ENCODE measurements around the gene CEP78.

DNA sequence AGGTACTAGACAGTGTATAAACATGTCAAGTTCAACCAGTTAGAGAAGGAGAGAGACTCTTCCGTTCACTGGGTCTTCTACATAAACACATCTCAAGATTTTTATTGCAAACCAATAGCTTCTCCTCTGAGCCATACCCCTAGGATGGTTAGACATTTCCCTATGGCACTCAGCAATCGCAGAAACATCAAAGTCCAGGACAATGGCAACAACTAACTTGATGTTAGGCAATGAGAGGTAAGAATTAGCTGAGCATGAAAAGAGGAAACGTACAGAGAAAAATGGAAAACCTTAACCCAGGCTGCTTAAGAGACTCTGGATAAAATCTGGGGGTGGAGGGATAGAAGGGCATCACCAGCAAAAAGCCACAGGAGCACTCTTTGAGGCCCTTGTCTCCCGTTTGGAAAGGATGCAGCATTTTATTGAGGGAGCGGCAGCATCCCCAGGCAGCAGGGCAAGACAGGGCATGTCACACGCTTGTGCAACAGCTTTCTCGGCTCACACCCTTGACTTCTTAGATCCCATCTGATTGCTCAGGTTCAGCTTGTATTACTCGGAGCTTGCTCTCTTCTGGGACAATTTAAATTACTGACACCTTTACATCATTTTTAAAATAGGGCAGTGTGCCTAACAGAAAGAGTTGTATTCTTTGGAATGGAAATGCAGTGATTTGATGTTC lies 52.5 kb downstream of the CEP78 start:
- TF ChIP-seq, protein P1, sequence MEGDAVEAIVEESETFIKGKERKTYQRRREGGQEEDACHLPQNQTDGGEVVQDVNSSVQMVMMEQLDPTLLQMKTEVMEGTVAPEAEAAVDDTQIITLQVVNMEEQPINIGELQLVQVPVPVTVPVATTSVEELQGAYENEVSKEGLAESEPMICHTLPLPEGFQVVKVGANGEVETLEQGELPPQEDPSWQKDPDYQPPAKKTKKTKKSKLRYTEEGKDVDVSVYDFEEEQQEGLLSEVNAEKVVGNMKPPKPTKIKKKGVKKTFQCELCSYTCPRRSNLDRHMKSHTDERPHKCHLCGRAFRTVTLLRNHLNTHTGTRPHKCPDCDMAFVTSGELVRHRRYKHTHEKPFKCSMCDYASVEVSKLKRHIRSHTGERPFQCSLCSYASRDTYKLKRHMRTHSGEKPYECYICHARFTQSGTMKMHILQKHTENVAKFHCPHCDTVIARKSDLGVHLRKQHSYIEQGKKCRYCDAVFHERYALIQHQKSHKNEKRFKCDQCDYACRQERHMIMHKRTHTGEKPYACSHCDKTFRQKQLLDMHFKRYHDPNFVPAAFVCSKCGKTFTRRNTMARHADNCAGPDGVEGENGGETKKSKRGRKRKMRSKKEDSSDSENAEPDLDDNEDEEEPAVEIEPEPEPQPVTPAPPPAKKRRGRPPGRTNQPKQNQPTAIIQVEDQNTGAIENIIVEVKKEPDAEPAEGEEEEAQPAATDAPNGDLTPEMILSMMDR (IDR thresholded peaks at IDR 0.05; ENCODE audit: insufficient read depth, low read depth, low read length) = no peak
- TF ChIP-seq EZH2 (IDR thresholded peaks at IDR 0.05; ENCODE audit: insufficient read depth, low read length) = no peak
